Adrenal gland (tissue), 5 donors: Measurements from ENCODE around the gene HAVCR2.

Experiments
- POLR2A ChIP-seq, 2 donors: fragments of 450-650 bp; IDR thresholded peaks; one replicate each; pipeline ENCODE4 v1.6.1; 2017; ENCODE audit warnings: antibody characterized with exemption in 2 of 2, mild to moderate bottlenecking in 2 of 2, moderate library complexity in 1 of 2
- TF ChIP-seq, protein P1 (sequence below), 6 experiments: fragments of 450-650 bp in 4 of 6; fragments of 200-600 bp in 2 of 6; sonication (generic) in 1 of 6; IDR thresholded peaks; 1 replicate in 5 of 6; 2 replicates in 1 of 6; pipeline versions ENCODE4 v1.5.1 to v1.8.0; 2016 to 2021; ENCODE audit warnings: antibody characterized with exemption in 6 of 6, mild to moderate bottlenecking in 2 of 6, moderate library complexity in 1 of 6
- donor health status: DM: no; HTN: no; CAD: no.

DNA sequence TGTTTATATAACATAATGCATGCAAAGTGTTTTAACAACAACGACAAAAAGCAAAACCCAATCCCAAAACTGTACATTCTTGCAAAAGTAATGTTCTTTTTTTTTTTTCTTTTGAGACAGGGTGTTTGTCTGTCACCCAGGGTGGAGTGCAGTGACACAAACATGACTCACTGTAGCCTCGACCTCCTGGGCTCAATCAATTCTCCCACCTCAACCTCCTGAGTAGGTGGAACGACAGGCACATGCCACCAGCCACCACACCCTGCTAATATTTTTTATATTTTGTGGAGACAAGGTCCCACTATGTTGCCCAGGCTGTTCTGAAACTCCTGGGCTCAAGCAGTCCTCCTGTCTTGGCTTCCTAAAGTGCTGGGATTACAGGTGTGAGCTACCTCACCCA lies 36.3 kb downstream of the HAVCR2 start:
- TF ChIP-seq, protein P1, sequence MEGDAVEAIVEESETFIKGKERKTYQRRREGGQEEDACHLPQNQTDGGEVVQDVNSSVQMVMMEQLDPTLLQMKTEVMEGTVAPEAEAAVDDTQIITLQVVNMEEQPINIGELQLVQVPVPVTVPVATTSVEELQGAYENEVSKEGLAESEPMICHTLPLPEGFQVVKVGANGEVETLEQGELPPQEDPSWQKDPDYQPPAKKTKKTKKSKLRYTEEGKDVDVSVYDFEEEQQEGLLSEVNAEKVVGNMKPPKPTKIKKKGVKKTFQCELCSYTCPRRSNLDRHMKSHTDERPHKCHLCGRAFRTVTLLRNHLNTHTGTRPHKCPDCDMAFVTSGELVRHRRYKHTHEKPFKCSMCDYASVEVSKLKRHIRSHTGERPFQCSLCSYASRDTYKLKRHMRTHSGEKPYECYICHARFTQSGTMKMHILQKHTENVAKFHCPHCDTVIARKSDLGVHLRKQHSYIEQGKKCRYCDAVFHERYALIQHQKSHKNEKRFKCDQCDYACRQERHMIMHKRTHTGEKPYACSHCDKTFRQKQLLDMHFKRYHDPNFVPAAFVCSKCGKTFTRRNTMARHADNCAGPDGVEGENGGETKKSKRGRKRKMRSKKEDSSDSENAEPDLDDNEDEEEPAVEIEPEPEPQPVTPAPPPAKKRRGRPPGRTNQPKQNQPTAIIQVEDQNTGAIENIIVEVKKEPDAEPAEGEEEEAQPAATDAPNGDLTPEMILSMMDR (IDR thresholded peaks at IDR 0.05), result no peak
- TF ChIP-seq POLR2A (IDR thresholded peaks at IDR 0.05), result no peak
